ENCODE data around the gene LAP3.

LAP3 gene

GRCh38 chr4:17595471-17596005 is 18.5 kb downstream of the LAP3 start:
- no peak for DNase-seq (ENCODE audit: insufficient read length, low spot score)
- FAIRE-seq, result no peak
- TF ChIP-seq CTCF (IDR thresholded peaks at IDR 0.05; ENCODE audit: insufficient read depth, missing control alignments), result no peak

- FAIRE-seq (no peak), DNase-seq (ENCODE audit: insufficient read length, low spot score) (no peak)
- peak; percentile 35 for TF ChIP-seq CTCF (IDR thresholded peaks at IDR 0.05; ENCODE audit: insufficient read depth, missing control alignments)
These were observed 20.5 kb downstream of the LAP3 start for GRCh38 chr4:17597517-17597916.

GRCh38 chr4:17599826-17600225 is 22.8 kb downstream of the LAP3 start:
- FAIRE-seq (no peak), DNase-seq (ENCODE audit: insufficient read length, low spot score) (no peak)
- TF ChIP-seq CTCF (IDR thresholded peaks at IDR 0.05; ENCODE audit: insufficient read depth, missing control alignments), result no peak

- FAIRE-seq (no peak), DNase-seq (ENCODE audit: insufficient read length, low spot score) (no peak)
- no peak for TF ChIP-seq CTCF (IDR thresholded peaks at IDR 0.05; ENCODE audit: insufficient read depth, missing control alignments)
These were observed 28.2 kb downstream of the LAP3 start for GRCh38 chr4:17605236-17605635.

GRCh38 chr4:17613761-17614415 is 36.9 kb downstream of the LAP3 start:
- DNase-seq (ENCODE audit: insufficient read length, low spot score), result no peak
- FAIRE-seq, result no peak
- no peak for TF ChIP-seq CTCF (IDR thresholded peaks at IDR 0.05; ENCODE audit: insufficient read depth, missing control alignments)

- no peak for TF ChIP-seq CTCF (IDR thresholded peaks at IDR 0.05; ENCODE audit: insufficient read depth, missing control alignments)
- FAIRE-seq (no peak), DNase-seq (ENCODE audit: insufficient read length, low spot score) (peak; percentile 99)
These were observed 37.7 kb downstream of the LAP3 start, which contains the start of gene MED28 for GRCh38 chr4:17614416-17615299. Gene MED28 (plus strand): TSS chr4:17614641. CDS start chr4:17614655, 14 bp downstream.

Measured in D721Med (cell line).